GM12878 (cell line): ENCODE results near the gene TBC1D8. TPM values are rescaled to one million over a fixed set of nuclear protein-coding genes. Genes with fewer than 3 reads are reported as not detected.

Experiments used
- ATAC-seq: fragments of 200-7000 bp; cut with Tn5 transposase; 3 replicates; pipeline ENCODE4 v1.9.1; 2020; ENCODE audit warnings: mild to moderate bottlenecking, moderate library complexity
- BruUV-seq: library from RNA; stranded (reverse); fragments of 400-500 nt; replicated peaks from 2 replicates; lab custom pipeline; 2021; lab: Mats Ljungman, UMichigan
- CTCF ChIA-PET: fragments of 300-600 bp; sonication (Branson Sonifier 250); formaldehyde crosslinking; extraction: SDS; loops from one replicate; lab custom pipeline; 2021; ENCODE audit warnings: inconsistent platforms; lab: Yijun Ruan, JAX
- POLR2A ChIA-PET: fragments of 350-600 bp; formaldehyde crosslinking; extraction: SDS; loops from one replicate; lab custom pipeline; 2021; ENCODE audit warnings: inconsistent platforms; lab: Charles Lee
- RAD21 ChIA-PET: fragments of 300-600 bp; sonication (Branson Sonifier 250); formaldehyde crosslinking; loops from one replicate; lab custom pipeline; 2023; ENCODE audit warnings: antibody characterized with exemption; ENCODE audit not compliant: unreplicated experiment; lab: Charles Lee
- SMC1A ChIA-PET: fragments of 300-600 bp; sonication (Branson Sonifier 250); formaldehyde crosslinking; loops from one replicate; lab custom pipeline; 2023; ENCODE audit not compliant: unreplicated experiment, uncharacterized antibody; lab: Charles Lee
- DNase-seq: peaks from one replicate; pipeline ENCODE4 v3.0.0-alpha.2; 2011; ENCODE audit warnings: low read depth, low spot score
- FAIRE-seq: peaks from 3 replicates; lab custom pipeline; 2011; peaks lifted over from hg19 to GRCh38; lab: Jason Lieb, UNC
- H2AFZ ChIP-seq: 2 replicates; pipeline ENCODE4 v1.6.0; 2011; ENCODE audit warnings: low read depth, low read length, control low read depth; ENCODE audit not compliant: control insufficient read depth
- H3K27ac ChIP-seq: 2 replicates; pipeline ENCODE4 v1.5.1; 2011; ENCODE audit warnings: control low read depth; ENCODE audit not compliant: control insufficient read depth, insufficient read depth
- H3K27me3 ChIP-seq, 2 experiments: replicated peaks in 1 of 2; 2 replicates each; pipeline versions ENCODE4 v1.6.0 to v1.6.1; 2011; ENCODE audit warnings: low read length in 1 of 2; ENCODE audit not compliant: control insufficient read depth in 2 of 2, insufficient read depth in 2 of 2
- H3K36me3 ChIP-seq, 2 experiments: 2 replicates each; pipeline ENCODE4 v1.5.1; 2011; ENCODE audit warnings: low read length in 1 of 2; ENCODE audit not compliant: control insufficient read depth in 2 of 2, insufficient read depth in 2 of 2
- H3K4me1 ChIP-seq: 2 replicates; pipeline ENCODE4 v1.6.1; 2011; ENCODE audit warnings: mild to moderate bottlenecking, low read length, moderate library complexity, mixed read lengths; ENCODE audit not compliant: control insufficient read depth, insufficient read depth
- H3K4me2 ChIP-seq: 2 replicates; pipeline ENCODE4 v1.6.0; 2011; ENCODE audit warnings: control low read depth; ENCODE audit not compliant: control insufficient read depth, insufficient read depth
- H3K4me3 ChIP-seq: fragments of 200-600 bp; sonication (generic); 2 replicates; pipeline ENCODE4 v1.5.1; 2016
- H3K79me2 ChIP-seq: 2 replicates; pipeline ENCODE4 v1.6.0; 2011; ENCODE audit warnings: low read length; ENCODE audit not compliant: control insufficient read depth, insufficient read depth
- H3K9ac ChIP-seq: 2 replicates; pipeline ENCODE4 v1.8.0; 2011; ENCODE audit warnings: low read length, control low read depth, mixed read lengths; ENCODE audit not compliant: control insufficient read depth, insufficient read depth
- H3K9me3 ChIP-seq: replicated peaks from 3 replicates; pipeline ENCODE4 v1.5.1; 2011; ENCODE audit warnings: mild to moderate bottlenecking, low read length; ENCODE audit not compliant: control insufficient read depth, insufficient read depth
- H4K20me1 ChIP-seq: 2 replicates; pipeline ENCODE4 v1.6.0; 2011; ENCODE audit not compliant: control insufficient read depth, insufficient read depth
- CEBPZ ChIP-seq: fragments of 150-350 bp; IDR thresholded peaks from 2 replicates; pipeline ENCODE4 v1.6.1; 2016; ENCODE audit warnings: low read depth, low read length
- DPF2 ChIP-seq: fragments of 450-650 bp; IDR thresholded peaks from 2 replicates; pipeline ENCODE4 v1.6.1; 2017; ENCODE audit warnings: mild to moderate bottlenecking
- IKZF1 ChIP-seq: fragments of 450-650 bp; conservative IDR thresholded peaks from 2 replicates; pipeline ENCODE4 v1.6.1; 2017; ENCODE audit warnings: antibody characterized with exemption, mild to moderate bottlenecking
- MEF2A ChIP-seq: IDR thresholded peaks from 2 replicates; pipeline ENCODE4 v1.6.1; 2011; ENCODE audit warnings: low read depth, mild to moderate bottlenecking, low read length, moderate library complexity; ENCODE audit not compliant: insufficient read depth
- MLLT1 ChIP-seq: fragments of 450-650 bp; IDR thresholded peaks from 2 replicates; pipeline ENCODE4 v1.6.1; 2016; ENCODE audit warnings: mild to moderate bottlenecking
- MTA2 ChIP-seq: fragments of 450-650 bp; IDR thresholded peaks from 2 replicates; pipeline ENCODE4 v1.6.1; 2016; ENCODE audit warnings: low read depth, mild to moderate bottlenecking, moderate library complexity
- MXI1 ChIP-seq: fragments of 150-350 bp; IDR thresholded peaks from 2 replicates; pipeline ENCODE4 v1.6.1; 2011; ENCODE audit warnings: low read depth, mild to moderate bottlenecking, inconsistent platforms, low read length, improper control_type of control experiment
- POU2F2 ChIP-seq: IDR thresholded peaks from 3 replicates; pipeline ENCODE4 v1.6.1; 2011; ENCODE audit warnings: low read depth, mild to moderate bottlenecking, low read length, borderline replicate concordance
- RELB ChIP-seq: fragments of 450-650 bp; IDR thresholded peaks from 2 replicates; pipeline ENCODE4 v1.6.1; 2017; ENCODE audit warnings: low read depth, mild to moderate bottlenecking, moderate library complexity
- SKIL ChIP-seq: fragments of 450-650 bp; IDR thresholded peaks from 2 replicates; pipeline ENCODE4 v1.6.1; 2017; ENCODE audit warnings: mild to moderate bottlenecking, low read depth, inconsistent platforms; ENCODE audit not compliant: poor library complexity, severe bottlenecking
- SMARCA5 ChIP-seq: fragments of 450-650 bp; IDR thresholded peaks from 2 replicates; pipeline ENCODE4 v1.6.1; 2017; ENCODE audit warnings: mild to moderate bottlenecking
- YY1 ChIP-seq: IDR thresholded peaks from 2 replicates; pipeline ENCODE4 v1.6.1; 2011; ENCODE audit warnings: low read depth, mild to moderate bottlenecking, low read length
- WGBS: methylation state at CpG from one replicate; pipeline ENCODE4 v1.1.6; 2016; ENCODE audit warnings: low lambda C conversion rate; ENCODE audit not compliant: insufficient replicate concordance, insufficient coverage; ENCODE audit errors: missing lambda C conversion rate; 5-methylcytosine and 5-hydroxymethylcytosine counted together
- in situ Hi-C: fragments of 300-500 bp; cut with MboI; formaldehyde crosslinking; loops from 9 replicates; pipeline ENCODE4 v1.14.3; 2018; ENCODE audit warnings: mixed read lengths
- intact Hi-C: fragments of 100-400 bp; cut with micrococcal nuclease; formaldehyde crosslinking; loops from one replicate; pipeline ENCODE4 v1.14.2; 2022; ENCODE audit not compliant: unreplicated experiment
- polyA plus RNA-seq, 11 experiments: library from polyadenylated mRNA; depleted of rRNA in 4 of 11; unstranded in 6 of 11; stranded (reverse) in 5 of 11; fragments of >200 nt; fragmentation: Nextera tagmentation in 4 of 11; fragmentation: Illumina TruSeq in 1 of 11; extraction: Ambion mirVana in 4 of 11; extraction: Trizol in 1 of 11; gene quantifications; 1 replicate in 1 of 11; 2 replicates in 10 of 11; pipeline versions ENCODE4 v1.2.1 to v1.2.3, GENCODE V29; 2011 to 2016; ENCODE audit warnings: inconsistent platforms in 2 of 11, missing spikeins in 2 of 11, low read depth in 1 of 11
- total RNA-seq, 4 experiments: library from RNA; depleted of rRNA in 3 of 4; stranded (reverse); fragments of >200 nt in 3 of 4; fragmentation: Illumina TruSeq in 1 of 4; extraction: Trizol in 1 of 4; gene quantifications; 2 replicates each; pipeline versions ENCODE4 v1.2.1 to v1.2.3, GENCODE V29; 2013 to 2021

Gene TBC1D8
- total and polyA plus RNA-seq, 10 of the 15 experiments (the other 5 are each of a cell fraction or from before 2014, with no cell fraction given), result 0.80 to 4.9 (median 4.4) TPM

- no TSS peak for BruUV-seq
- in situ Hi-C loops, result loop anchor here (5.0 to 10.0 kb wide), 2 partner anchors 110 to 538 kb away; no protein-coding TSS in a partner anchor
- ATAC-seq, result peak; percentile 85
- Histone ChIP-seq H2AFZ (peak overlapping the region; percentile 53), H3K36me3 (no peaks in the 10 kb centered on the region), H4K20me1 (no peaks in the 10 kb centered on the region), H3K4me1 (peaks cover 10% of the 10 kb centered on the region), H3K9me3 (no peaks in the 10 kb centered on the region), H3K4me3 (peak overlapping the region; percentile 53; the same call in 1 of the 2 replicates), H3K27me3 (peaks cover 0 to 3% of the 10 kb centered on the region in 2 experiments; a peak in 2 of 4 replicates), H3K4me2 (peak overlapping the region; percentile 61), H3K9ac (peak overlapping the region; percentile 35), H3K27ac (no peak overlapping the region), H3K79me2 (peaks cover 2% of the 10 kb centered on the region; the same call in 1 of the 2 replicates)
- SMC1A ChIA-PET, result interaction anchor here (0.6 to 6.5 kb wide), 10 partner anchors 8 to 140 kb away, joined by 3 to 29 read pairs (median 3); no protein-coding TSS in a partner anchor
- WGBS, result under 1% methylated on average over 21 of the region's 21 CpGs
- FAIRE-seq, result peak; percentile 92
- RAD21 ChIA-PET, result interaction anchor here (0.6 to 4.2 kb wide), 8 partner anchors 12 to 1087 kb away, joined by 3 to 29 read pairs (median 4); no protein-coding TSS in a partner anchor
- POLR2A ChIA-PET, result interaction anchor here (1.0 kb wide), 1 partner anchor 88 kb away, joined by 3 read pairs; no protein-coding TSS in a partner anchor
- CTCF ChIA-PET, result interaction anchor here (0.7 to 4.4 kb wide), 14 partner anchors 16 to 148 kb away, joined by 3 to 46 read pairs (median 4); no protein-coding TSS in a partner anchor
- DNase-seq, result peak; percentile 44
- intact Hi-C loops, result loop anchor here (1.0 to 5.0 kb wide), 4 partner anchors 64 to 545 kb away; no protein-coding TSS in a partner anchor
- TF ChIP-seq YY1 (peak; percentile 82), POU2F2 (peak; percentile 56; the same call in 1 of the 3 replicates), MTA2 (peak; percentile 37; the same call in 1 of the 2 replicates), SMARCA5 (peak; percentile 61; the same call in 1 of the 2 replicates), MLLT1 (no peak), IKZF1 (peak; percentile 52), MXI1 (no peak), CEBPZ (no peak), SKIL (peak; percentile 59), MEF2A (no peak), DPF2 (peak; percentile 17; the same call in 1 of the 2 replicates), RELB (0 out of 2 replicates have a peak, but pooled peaks have one; percentile 21)
Observed at GRCh38 chr2:101152272-101153076, 1.3 kb upstream of the TBC1D8 start.
